ENCODE measurements around the gene CPD. TPM values are rescaled to one million over a fixed set of nuclear protein-coding genes. Genes with fewer than 3 reads are reported as not detected.

The CPD gene
- polyA plus RNA-seq, 3 donors = 6.9 to 12.9 (median 9.6) TPM

Other genes with a start within 250 kb of the CPD start
- gene SLC6A4, start 143.2 kb upstream of the CPD start, polyA plus RNA-seq = under 1 TPM in 2 of 3 donors, not detected in 1; 0.06 to 0.29 TPM
- 10 to 100 TPM; 18.1 to 25.4 (median 18.4) TPM for gene BLMH, start 87.0 kb upstream of the CPD start, polyA plus RNA-seq
- gene TMIGD1, start 44.9 kb upstream of the CPD start, polyA plus RNA-seq = not detected
- 10 to 100 TPM; 13.4 to 17.5 (median 14.2) TPM for gene GOSR1, start 98.5 kb downstream of the CPD start, polyA plus RNA-seq

All from adipose tissue (tissue), 3 donors.